Measurements from ENCODE around the gene RNF152.

GRCh38 chr18:61870151-61870550, 22.7 kb downstream of the RNF152 start:
- no peak for TF ChIP-seq CTCF (conservative IDR thresholded peaks at IDR 0.05; ENCODE audit: low read depth, low read length)
- no peak for TF ChIP-seq EZH2 (IDR thresholded peaks at IDR 0.05; ENCODE audit: low read length, unreplicated experiment)
- no peak for TF ChIP-seq EZH2phosphoT487 (IDR thresholded peaks at IDR 0.05; ENCODE audit: borderline replicate concordance, low read length)

All from PC-3 (cell line).